NCI-H128 (cell line): ENCODE measurements around the gene TSPEAR.
"Not testable (repeated sequence)": the region's sequence is repeated elsewhere in the genome, so short reads cannot be mapped to it uniquely, and the experiment has no call there.

Source experiments
- DNase-seq: peaks from one replicate; lab custom pipeline; 2025; ENCODE audit not compliant: unreplicated experiment; lab: John Stamatoyannopoulos, UW

TSPEAR gene

GRCh38 chr21:44592446-44593311 is 118.7 kb downstream of the TSPEAR start, which contains the start of gene KRTAP10-6:
TSS of gene KRTAP10-6 (minus strand) at chr21:44592505. CDS start at chr21:44592484, 21 bp downstream.
- no peak for DNase-seq

GRCh38 chr21:44591801-44592130 is 119.6 kb downstream of the TSPEAR start:
- DNase-seq = not testable (repeated sequence)

DNA sequence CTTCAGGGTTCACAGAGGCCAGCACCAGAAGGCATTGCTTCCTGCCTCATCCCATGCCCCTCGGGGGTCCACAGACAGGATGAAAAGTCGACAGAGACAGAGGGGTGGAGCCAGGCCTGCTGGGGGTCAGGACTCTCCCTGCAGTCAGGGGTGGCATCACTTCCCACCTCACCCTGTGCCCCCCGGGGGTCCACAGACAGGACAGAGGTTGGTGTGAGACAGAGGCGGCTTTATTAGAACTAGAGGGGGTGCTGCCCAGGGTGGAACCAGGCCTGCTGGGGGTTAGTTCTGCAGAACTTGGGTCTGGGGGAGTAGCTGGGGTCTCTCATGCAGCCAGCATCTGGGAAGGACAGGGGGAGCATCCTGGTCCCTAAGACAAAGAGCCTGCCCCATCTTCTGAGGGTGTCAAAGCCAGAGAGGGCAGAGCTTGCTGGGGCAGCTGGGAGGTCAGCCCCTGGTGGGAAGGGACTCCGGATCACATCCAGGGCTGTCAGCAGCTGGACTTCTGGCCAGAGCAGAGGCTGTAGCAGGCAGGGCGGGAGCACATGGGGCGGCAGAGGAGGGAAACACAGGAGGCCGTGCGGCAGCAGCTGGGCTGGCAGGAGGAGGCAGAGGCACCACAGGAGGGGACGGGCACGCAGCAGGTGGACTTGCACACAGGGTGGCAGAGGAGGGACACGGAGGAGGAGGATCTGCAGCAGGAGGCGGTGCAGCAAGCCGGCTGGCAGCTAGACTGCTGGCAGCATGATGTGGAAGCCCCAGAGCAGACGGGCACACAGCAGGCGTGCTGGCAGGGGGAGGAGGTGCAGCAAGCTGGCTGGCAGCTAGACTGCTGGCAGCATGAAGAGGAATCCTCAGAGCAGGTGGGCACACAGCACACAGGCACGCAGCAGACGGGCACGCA is 120.2 kb downstream of the TSPEAR start:
- DNase-seq = not testable (repeated sequence)

- DNase-seq = no peak
Observed at GRCh38 chr21:44590311-44590721, 121.1 kb downstream of the TSPEAR start.

DNA sequence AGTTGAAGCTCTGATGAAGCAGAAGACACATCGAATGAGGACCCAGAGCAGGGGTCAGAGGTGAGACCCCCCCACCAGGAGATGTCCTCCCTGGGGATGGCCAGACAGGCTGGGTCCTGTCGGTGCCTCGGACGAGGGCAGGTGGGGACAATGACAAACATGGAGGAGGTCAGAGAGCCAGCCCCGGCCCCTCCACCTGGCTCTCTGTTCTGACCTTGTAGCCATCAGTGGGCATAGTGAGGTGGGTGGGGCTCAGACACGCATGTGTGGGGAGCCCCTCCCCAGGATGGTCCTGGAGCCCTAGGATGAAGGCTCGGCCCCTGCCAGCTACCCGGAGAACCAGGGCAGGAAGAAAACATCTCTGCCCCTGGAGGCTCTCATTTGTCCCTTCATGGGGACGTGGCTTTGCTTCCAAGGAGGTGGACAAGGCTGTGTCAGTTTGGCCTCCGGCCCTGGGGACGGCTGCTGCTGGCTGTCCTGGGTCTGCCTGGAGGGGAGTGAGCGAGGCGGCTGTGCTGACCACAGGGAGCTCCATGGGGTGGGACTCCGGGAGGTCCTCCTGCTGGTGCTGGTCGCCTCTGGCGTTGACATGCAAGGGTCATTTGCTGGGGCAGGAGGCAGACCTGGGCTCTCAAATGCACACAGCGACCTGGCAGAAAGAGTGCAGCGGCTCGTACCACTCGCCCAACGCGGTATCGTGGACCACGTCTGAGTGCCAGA is 121.6 kb downstream of the TSPEAR start:
- no peak for DNase-seq

GRCh38 chr21:44589094-44589493 is 122.3 kb downstream of the TSPEAR start:
- no peak for DNase-seq

DNA sequence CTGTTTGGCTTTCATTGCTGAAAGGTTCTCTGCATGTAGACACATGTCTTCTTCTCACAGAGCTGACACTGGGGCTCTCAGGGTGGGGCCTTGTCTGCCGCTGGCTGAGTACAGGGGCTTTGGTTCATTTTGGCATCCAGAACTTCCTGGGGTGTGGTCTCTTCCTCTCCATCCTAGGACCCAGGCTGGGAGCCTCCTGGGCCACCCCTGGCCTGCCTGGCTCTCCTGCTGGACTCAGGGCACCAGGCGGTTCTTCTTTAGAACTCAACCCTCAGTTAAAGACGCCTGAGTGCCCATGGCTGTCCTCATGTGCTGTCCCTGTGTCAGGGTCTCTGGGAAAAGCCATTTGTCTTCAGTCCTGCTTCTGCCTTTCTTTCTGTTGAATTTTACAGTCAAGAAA is 125.5 kb downstream of the TSPEAR start:
- DNase-seq = no peak

DNA sequence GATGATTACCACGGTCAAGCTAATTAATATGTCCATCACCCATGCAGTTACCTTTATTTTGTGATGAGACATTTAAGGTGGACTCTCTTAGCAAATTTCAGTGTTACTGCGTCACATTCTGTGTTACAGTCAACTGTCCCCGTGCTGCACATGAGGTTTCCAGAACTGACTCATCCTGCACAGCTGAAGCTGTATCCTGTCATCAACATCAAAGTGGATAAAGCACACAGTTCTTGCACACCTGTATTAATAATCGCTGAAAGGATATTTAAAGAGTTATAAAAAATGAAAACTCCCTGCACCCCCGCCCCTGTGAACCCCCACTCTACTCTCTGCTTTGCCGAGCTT is 127.6 kb downstream of the TSPEAR start:
- no peak for DNase-seq

GRCh38 chr21:44583089-44583799 is 128.1 kb downstream of the TSPEAR start:
- DNase-seq = no peak

DNA sequence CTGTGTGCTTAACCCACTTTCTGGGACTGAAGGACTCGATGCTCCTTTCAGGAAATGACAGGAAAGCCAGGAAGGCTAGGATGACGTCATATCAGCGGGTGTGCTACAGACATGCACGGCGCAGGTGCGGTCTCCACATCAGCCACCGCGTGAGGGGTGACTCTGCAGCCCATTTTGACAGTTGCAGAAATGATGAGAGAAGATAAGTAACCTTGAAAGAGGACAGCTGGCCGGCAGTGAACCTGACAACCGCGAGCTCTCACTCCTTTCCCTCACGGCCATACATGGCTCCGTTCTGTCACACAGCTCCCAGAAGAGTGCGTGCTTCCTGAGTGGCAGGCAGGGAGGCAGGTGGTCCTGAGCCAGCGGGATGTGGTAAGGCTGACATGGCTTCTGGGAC is 129.3 kb downstream of the TSPEAR start:
- no peak for DNase-seq

DNA sequence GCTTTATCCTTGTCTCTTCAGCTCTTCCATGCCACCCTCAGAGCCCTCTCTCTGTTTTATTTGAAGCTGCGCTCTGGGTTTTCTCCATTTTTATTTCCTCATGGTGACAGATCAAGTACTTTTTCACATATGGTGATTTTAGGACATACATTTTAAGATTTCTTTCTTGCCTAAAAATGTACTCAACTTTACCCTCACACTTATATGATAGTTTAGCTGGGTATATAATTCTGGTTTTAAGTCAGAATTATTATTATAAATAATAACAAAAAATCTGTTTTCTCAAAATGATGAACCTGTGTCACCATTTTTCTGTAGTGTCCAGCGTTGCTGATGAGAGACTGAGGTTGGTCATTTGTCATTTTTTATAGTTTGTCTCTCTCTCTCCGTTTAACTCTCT is 130.2 kb downstream of the TSPEAR start:
- DNase-seq = no peak

DNA sequence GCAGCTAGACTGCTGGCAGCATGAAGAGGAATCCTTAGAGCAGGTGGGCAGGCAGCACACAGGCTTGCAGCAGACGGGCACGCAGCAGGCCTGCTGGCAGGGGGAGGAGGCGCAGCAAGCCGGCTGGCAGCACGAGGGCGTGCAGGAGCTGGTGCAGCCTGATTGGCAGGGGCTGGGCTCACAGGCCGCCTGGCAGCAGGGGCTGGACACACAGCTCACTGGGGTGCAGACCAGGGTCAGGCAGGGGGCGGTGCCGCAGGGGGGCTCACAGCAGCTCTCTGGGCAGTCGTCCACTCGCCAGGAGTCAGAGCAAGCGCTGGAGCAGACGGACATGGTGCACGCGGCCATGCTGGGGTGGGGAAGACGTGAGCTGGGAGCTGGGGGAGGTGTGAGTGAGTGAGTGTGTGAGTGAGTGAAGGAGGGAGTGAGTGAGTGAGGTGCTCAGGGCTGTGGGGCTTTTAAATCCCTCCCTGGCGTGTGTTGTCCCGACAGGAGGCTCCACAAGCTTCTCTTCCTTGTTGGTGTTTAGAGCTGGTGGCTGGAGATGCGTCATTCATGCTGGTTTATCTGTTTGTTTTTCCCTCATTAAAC is 131.0 kb downstream of the TSPEAR start, which contains the start of gene KRTAP10-5:
TSS of gene KRTAP10-5 (minus strand) at position 374 of the 591 bp plus-strand sequence. CDS start at position 348, 26 bp downstream.
- DNase-seq = not testable (repeated sequence)

- no peak for DNase-seq
Observed at GRCh38 chr21:44579833-44580144, 131.6 kb downstream of the TSPEAR start.

- DNase-seq = no peak
Observed at GRCh38 chr21:44579056-44579832, 132.1 kb downstream of the TSPEAR start.

DNA sequence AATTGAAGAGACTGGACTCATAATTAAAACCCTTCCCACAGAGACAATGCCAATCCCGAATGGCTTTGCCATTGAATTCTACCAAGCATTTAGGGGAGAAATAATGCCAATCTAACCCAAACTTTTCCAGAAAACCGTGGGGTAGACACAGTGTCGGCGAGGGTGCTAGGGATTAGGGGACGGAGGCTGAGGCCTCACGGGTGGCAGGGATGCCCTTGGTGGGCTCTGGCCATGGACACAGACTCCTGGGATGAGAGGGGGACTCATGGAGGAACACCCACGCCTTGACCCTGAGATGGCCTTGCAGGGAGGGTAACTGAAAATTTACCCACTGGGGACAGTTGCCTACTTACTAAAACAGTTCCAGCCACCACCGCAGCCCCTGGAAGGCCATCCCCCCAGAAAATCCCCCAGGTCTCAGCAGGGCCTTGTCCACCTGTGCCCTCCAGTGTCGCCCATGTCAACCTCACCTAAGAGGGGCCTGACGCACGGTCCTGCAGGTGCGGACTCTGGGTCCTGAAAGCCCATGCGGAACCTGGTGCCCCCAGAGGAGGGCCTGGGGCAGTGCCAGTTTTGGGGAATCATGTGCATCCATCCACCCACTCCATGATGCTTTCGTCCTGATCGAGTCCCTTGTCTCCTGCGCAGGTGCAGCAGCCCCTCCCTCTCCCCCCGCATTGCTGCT is 132.9 kb downstream of the TSPEAR start:
- DNase-seq = no peak

DNA sequence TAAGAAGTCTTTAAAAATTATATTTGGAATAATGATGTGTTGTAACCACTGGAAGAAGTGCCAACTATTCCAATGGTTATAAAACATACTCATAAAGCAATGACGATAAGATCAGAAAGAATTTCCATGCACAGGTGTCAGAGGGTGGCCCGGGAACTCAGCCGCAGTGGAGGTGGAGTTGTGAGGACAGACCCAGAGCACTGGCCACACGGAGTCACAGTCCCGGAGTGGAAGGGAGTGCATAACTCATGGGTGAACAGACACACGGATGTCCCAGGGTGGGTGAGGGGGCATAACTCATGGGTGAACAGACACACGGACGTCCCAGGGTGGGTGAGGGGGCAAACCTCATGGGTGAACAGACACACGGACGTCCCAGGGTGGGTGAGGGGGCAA is 135.3 kb downstream of the TSPEAR start:
- DNase-seq = no peak

GRCh38 chr21:44575307-44576024 is 135.9 kb downstream of the TSPEAR start:
- DNase-seq = no peak
